HFF-Myc (cell line): Measurements from ENCODE around the gene KCNK13.
"Not testable (repeated sequence)": the region's sequence is repeated elsewhere in the genome, so short reads cannot be mapped to it uniquely, and the experiment has no call there.

Experiments
- DNase-seq: peaks from one replicate; pipeline ENCODE4 v3.0.0-alpha.2; 2011; ENCODE audit warnings: low read depth; ENCODE audit errors: extremely low read depth
- H3K4me3 ChIP-seq: replicated peaks from 2 replicates; pipeline ENCODE4 v1.5.1; 2011; ENCODE audit warnings: low read depth, mild to moderate bottlenecking, control low read depth, low read length
- TF ChIP-seq, protein P1 (sequence below): IDR thresholded peaks from 2 replicates; pipeline ENCODE4 v1.5.1; 2012; ENCODE audit warnings: mild to moderate bottlenecking, low read depth, low read length, control low read depth; ENCODE audit errors: missing control alignments

Gene KCNK13

DNA sequence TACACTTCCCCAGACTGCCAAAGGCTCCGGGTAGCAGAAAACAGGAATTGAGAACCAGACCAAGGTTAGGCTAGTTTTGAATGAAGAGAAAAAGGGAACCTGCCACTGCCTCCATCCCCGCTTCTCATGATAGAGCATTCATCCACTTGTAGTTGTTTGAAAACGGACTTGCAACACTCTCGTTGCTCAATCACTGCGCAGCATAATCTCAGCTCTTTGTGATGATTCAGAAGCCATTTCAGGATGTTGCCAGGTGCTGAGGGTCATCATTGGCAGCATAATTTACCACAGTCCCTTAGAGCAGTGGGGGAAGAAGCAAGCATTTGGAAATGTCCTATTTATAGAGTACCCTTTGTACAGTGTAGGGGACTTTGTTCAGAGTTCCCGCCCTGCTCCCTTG, 25.6 kb downstream of the KCNK13 start:
- no peak overlapping the region for H3K4me3 ChIP-seq
- TF ChIP-seq, protein P1, sequence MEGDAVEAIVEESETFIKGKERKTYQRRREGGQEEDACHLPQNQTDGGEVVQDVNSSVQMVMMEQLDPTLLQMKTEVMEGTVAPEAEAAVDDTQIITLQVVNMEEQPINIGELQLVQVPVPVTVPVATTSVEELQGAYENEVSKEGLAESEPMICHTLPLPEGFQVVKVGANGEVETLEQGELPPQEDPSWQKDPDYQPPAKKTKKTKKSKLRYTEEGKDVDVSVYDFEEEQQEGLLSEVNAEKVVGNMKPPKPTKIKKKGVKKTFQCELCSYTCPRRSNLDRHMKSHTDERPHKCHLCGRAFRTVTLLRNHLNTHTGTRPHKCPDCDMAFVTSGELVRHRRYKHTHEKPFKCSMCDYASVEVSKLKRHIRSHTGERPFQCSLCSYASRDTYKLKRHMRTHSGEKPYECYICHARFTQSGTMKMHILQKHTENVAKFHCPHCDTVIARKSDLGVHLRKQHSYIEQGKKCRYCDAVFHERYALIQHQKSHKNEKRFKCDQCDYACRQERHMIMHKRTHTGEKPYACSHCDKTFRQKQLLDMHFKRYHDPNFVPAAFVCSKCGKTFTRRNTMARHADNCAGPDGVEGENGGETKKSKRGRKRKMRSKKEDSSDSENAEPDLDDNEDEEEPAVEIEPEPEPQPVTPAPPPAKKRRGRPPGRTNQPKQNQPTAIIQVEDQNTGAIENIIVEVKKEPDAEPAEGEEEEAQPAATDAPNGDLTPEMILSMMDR: no peak
- no peak for DNase-seq

DNA sequence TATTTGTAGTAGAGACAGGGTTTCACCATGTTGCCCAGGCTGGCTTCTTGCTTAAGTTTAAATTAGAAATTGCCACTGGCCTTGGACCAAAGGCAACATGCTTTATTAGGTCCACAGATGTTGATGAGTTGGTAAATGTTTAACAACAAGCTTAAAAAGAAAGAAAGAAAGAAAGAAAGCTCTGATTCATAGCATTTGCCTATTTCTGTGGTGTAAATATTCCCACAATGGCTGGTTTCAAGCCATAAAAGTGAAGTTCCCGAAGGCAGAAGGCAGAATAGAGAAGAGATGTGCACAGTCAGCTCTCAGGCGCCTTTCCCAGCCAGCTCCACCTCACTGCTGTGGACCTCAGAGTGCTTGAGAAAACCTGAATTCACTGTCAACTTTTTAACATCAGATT, 26.4 kb downstream of the KCNK13 start:
- no peak overlapping the region for H3K4me3 ChIP-seq
- TF ChIP-seq, protein P1: no peak
- DNase-seq: no peak

DNA sequence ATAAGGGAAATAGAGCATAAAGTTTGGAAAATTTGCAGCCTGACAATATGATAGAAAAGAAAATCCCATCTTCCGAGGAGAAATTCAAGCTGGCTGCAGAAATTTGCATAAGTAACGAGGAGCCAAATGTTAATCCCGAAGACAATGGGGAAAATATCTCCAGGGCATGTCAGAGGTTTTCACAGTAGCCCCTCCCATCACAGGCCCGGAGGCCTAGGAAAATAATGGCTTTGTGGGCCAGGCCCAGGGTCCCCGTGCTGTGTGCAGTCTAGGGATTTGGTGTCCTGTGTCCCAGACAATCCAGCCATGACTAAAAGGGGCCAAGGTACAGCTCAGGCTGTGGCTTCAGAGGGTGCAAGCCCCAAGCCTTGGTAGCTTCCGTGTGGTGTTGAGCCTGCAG, 27.7 kb downstream of the KCNK13 start:
- H3K4me3 ChIP-seq, DNase-seq: not testable (repeated sequence)

DNA sequence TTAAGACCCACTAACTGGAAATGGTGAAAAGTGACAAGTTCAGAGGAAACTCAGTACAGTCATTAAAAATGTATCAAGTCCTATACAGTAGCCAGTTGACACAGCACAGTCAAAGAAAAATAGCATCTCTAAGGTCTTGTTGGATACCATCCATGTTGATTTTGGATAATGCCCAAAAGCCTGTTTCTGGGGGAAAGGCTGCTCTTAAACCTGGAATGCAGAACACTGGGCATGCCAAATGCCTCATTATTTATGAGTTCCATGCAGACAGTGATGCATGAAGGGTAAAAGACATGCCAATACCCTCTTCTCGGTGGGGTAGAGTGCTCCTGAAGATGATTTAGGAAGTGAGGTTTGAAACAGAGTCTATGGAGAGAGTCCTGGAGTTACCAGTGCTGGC, 29.6 kb downstream of the KCNK13 start:
- TF ChIP-seq, protein P1: no peak
- no peak overlapping the region for H3K4me3 ChIP-seq
- DNase-seq: no peak

DNA sequence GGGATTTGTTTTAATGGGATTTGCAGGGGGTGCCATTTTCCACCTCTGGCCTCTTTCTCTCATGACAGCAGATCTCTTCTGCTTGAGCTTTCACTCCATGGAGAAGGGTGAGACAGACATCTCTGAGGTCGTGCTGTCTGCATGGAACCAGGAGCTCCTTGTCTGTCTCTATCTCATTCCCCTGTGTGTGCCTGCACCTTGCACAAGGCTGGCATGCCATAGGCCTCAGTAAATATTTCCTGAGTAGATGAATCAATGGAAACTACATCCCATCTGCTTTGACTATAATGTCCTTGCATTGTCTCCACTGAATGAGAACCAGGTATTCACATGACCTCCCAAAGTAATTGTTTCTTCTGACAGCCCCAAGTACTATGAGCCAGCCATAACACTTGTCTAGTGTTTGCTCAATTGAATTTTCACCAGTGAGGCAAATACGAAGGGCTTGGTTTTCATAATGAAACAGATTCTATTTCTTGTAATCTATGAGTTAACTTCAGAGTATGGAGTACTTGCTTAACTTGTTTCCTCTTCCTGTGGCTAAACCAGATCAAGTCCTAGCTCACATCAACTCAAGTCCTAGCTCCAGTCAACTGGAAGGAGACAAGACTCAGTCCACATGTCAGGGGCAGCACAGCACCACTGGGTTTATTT, 32.3 kb downstream of the KCNK13 start:
- DNase-seq: no peak
- TF ChIP-seq, protein P1: no peak
- no peak overlapping the region for H3K4me3 ChIP-seq

DNA sequence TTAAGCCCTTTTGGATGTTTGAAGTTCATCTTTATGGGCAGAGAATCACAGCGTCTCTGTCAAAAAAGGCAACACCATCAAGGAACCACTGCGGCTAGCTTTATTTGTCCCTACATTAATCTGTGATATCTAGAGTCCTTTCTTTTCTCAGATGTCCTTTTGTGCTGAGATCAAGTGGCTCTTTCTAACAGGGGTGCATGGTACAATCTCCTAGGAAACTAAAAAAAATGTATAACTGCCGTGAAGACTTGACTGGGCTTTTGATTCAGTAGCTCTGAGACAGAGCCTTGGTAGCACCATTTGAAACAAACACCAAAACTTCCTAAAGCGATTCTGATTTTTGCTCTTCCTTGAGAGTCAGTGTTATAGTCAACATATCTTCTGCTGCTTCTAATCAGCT, 33.3 kb downstream of the KCNK13 start:
- no peak for DNase-seq
- TF ChIP-seq, protein P1: no peak
- no peak overlapping the region for H3K4me3 ChIP-seq

DNA sequence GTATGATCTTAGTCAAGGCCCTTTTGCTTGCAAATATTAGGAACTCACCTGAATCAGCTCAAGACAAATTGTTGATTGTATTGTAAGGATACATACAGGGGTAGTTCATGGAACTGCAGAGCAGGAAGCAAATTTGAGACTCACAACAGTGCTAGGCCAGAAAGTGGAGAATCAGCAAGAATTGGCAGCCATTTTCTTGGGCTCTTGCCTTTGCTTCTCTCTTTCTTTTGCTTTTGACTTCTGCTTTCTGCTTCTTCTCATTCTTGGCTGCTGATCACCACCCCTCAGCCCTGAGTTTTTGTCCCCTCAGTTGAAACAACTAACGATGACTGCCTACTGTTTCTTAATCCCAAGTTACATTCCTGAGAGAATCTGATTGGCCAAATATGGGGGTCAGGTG, 34.8 kb downstream of the KCNK13 start:
- H3K4me3 ChIP-seq: no peak overlapping the region
- TF ChIP-seq, protein P1: no peak
- DNase-seq: no peak
